ENCODE results near the gene PIM1.

PIM1 gene

GRCh38 chr6:37170273-37171200 is 585 bp downstream of the PIM1 start:
- peaks cover 43 to 46% of the 10 kb centered on the region in 2 donors for H3K4me1 Mint-ChIP-seq (ENCODE audit: low read depth in 2 of 2)
- H3K27ac Mint-ChIP-seq: peak overlapping the region; percentile 95 to 98
- peak; percentile 44 to 54 (median 45) for DNase-seq
- H3K27me3 Mint-ChIP-seq: no peaks in the 10 kb centered on the region
- H3K9me3 Mint-ChIP-seq: no peaks in the 10 kb centered on the region
- peak overlapping the region; percentile 94 to 96 for H3K4me3 Mint-ChIP-seq
- H3K36me3 Mint-ChIP-seq (ENCODE audit: insufficient read depth): peaks cover 66% of the 10 kb centered on the region
- ATAC-seq (replicated peaks): peak; percentile 5

GRCh38 chr6:37171201-37171969 is 1.4 kb downstream of the PIM1 start:
- H3K9me3 Mint-ChIP-seq: no peaks in the 10 kb centered on the region
- DNase-seq: peak; percentile 30 to 43 (median 31)
- peak overlapping the region; percentile 94 to 96 for H3K4me3 Mint-ChIP-seq
- ATAC-seq (replicated peaks): no peak
- peaks cover 75% of the 10 kb centered on the region for H3K36me3 Mint-ChIP-seq (ENCODE audit: insufficient read depth)
- no peaks in the 10 kb centered on the region for H3K27me3 Mint-ChIP-seq
- H3K4me1 Mint-ChIP-seq (ENCODE audit: low read depth in 2 of 2): peaks cover 44 to 53% of the 10 kb centered on the region in 2 donors
- H3K27ac Mint-ChIP-seq: peak overlapping the region; percentile 95 to 98

GRCh38 chr6:37171970-37172812 is 2.2 kb downstream of the PIM1 start:
- DNase-seq (peak; percentile 92 to 96 (median 94)), ATAC-seq (replicated peaks) (peak; percentile 30)
- H3K27ac Mint-ChIP-seq: peak overlapping the region; percentile 95 to 98
- peaks cover 48 to 56% of the 10 kb centered on the region in 2 donors for H3K4me1 Mint-ChIP-seq (ENCODE audit: low read depth in 2 of 2)
- H3K27me3 Mint-ChIP-seq: no peaks in the 10 kb centered on the region
- H3K36me3 Mint-ChIP-seq (ENCODE audit: insufficient read depth): peaks cover 79% of the 10 kb centered on the region
- H3K9me3 Mint-ChIP-seq: no peaks in the 10 kb centered on the region
- H3K4me3 Mint-ChIP-seq: peak overlapping the region; percentile 94 to 96

GRCh38 chr6:37172912-37173492 is 3.0 kb downstream of the PIM1 start:
- Mint-ChIP-seq H3K4me3 (peak overlapping the region; percentile 94 to 96), H3K27ac (peak overlapping the region; percentile 95 to 98), H3K4me1 (ENCODE audit: low read depth in 2 of 2) (peaks cover 56 to 63% of the 10 kb centered on the region in 2 donors), H3K36me3 (ENCODE audit: insufficient read depth) (peaks cover 80% of the 10 kb centered on the region), H3K9me3 (no peaks in the 10 kb centered on the region), H3K27me3 (no peaks in the 10 kb centered on the region)
- no peak for ATAC-seq (replicated peaks)
- no peak for DNase-seq

GRCh38 chr6:37173493-37174195 is 3.7 kb downstream of the PIM1 start:
- H3K36me3 Mint-ChIP-seq (ENCODE audit: insufficient read depth): peaks cover 80% of the 10 kb centered on the region
- H3K27me3 Mint-ChIP-seq: no peaks in the 10 kb centered on the region
- ATAC-seq (replicated peaks): no peak
- peak overlapping the region; percentile 94 to 96 for H3K4me3 Mint-ChIP-seq
- H3K9me3 Mint-ChIP-seq: no peaks in the 10 kb centered on the region
- H3K27ac Mint-ChIP-seq: peak overlapping the region; percentile 95 to 98
- no peak for DNase-seq
- peaks cover 60 to 64% of the 10 kb centered on the region in 2 donors for H3K4me1 Mint-ChIP-seq (ENCODE audit: low read depth in 2 of 2)

GRCh38 chr6:37174196-37174514 is 4.2 kb downstream of the PIM1 start:
- ATAC-seq (replicated peaks) (no peak), DNase-seq (no peak)
- Mint-ChIP-seq H3K27me3 (no peaks in the 10 kb centered on the region), H3K4me3 (peak overlapping the region; percentile 94 to 96), H3K9me3 (no peaks in the 10 kb centered on the region), H3K4me1 (ENCODE audit: low read depth in 2 of 2) (peaks cover 58 to 61% of the 10 kb centered on the region in 2 donors), H3K36me3 (ENCODE audit: insufficient read depth) (peaks cover 77% of the 10 kb centered on the region), H3K27ac (peak overlapping the region; percentile 95 to 98)

- ATAC-seq (replicated peaks) (no peak), DNase-seq (no peak)
- no peaks in the 10 kb centered on the region for H3K9me3 Mint-ChIP-seq
- peaks cover 54 to 57% of the 10 kb centered on the region in 2 donors for H3K4me1 Mint-ChIP-seq (ENCODE audit: low read depth in 2 of 2)
- H3K27ac Mint-ChIP-seq: peak overlapping the region; percentile 95 to 98
- H3K36me3 Mint-ChIP-seq (ENCODE audit: insufficient read depth): peaks cover 73% of the 10 kb centered on the region
- peak overlapping the region; percentile 94 to 96 for H3K4me3 Mint-ChIP-seq
- no peaks in the 10 kb centered on the region for H3K27me3 Mint-ChIP-seq
These were observed 4.8 kb downstream of the PIM1 start for GRCh38 chr6:37174515-37175331.

GRCh38 chr6:37175332-37176267 is 5.6 kb downstream of the PIM1 start:
- no peak for ATAC-seq (replicated peaks)
- H3K36me3 Mint-ChIP-seq (ENCODE audit: insufficient read depth): peaks cover 66% of the 10 kb centered on the region
- DNase-seq: no peak
- no peaks in the 10 kb centered on the region for H3K27me3 Mint-ChIP-seq
- H3K4me3 Mint-ChIP-seq: peak overlapping the region; percentile 94 to 96
- H3K27ac Mint-ChIP-seq: peak overlapping the region; percentile 95 to 98
- H3K9me3 Mint-ChIP-seq: no peaks in the 10 kb centered on the region
- peaks cover 56 to 60% of the 10 kb centered on the region in 2 donors for H3K4me1 Mint-ChIP-seq (ENCODE audit: low read depth in 2 of 2)

GRCh38 chr6:37176268-37177076 is 6.5 kb downstream of the PIM1 start:
- Mint-ChIP-seq H3K27me3 (no peaks in the 10 kb centered on the region), H3K4me1 (ENCODE audit: low read depth in 2 of 2) (peaks cover 62 to 64% of the 10 kb centered on the region in 2 donors), H3K36me3 (ENCODE audit: insufficient read depth) (peaks cover 57% of the 10 kb centered on the region), H3K9me3 (no peaks in the 10 kb centered on the region), H3K27ac (peak overlapping the region; percentile 95 to 98), H3K4me3 (peak overlapping the region; percentile 94 to 96)
- DNase-seq (no peak), ATAC-seq (replicated peaks) (no peak)

GRCh38 chr6:37177077-37177934 is 7.4 kb downstream of the PIM1 start:
- no peaks in the 10 kb centered on the region for H3K9me3 Mint-ChIP-seq
- H3K4me1 Mint-ChIP-seq (ENCODE audit: low read depth in 2 of 2): peaks cover 63 to 65% of the 10 kb centered on the region in 2 donors
- H3K27ac Mint-ChIP-seq: peak overlapping the region; percentile 7 to 95
- H3K4me3 Mint-ChIP-seq: peak overlapping the region in 1 of 2 donors; percentile 3
- no peaks in the 10 kb centered on the region for H3K27me3 Mint-ChIP-seq
- DNase-seq: no peak
- ATAC-seq (replicated peaks): no peak
- H3K36me3 Mint-ChIP-seq (ENCODE audit: insufficient read depth): peaks cover 49% of the 10 kb centered on the region

Data from effector memory CD8-positive, alpha-beta T cell (primary cell).